ENCODE results near the gene PBXIP1. TPM values are rescaled to one million over a fixed set of nuclear protein-coding genes. Genes with fewer than 3 reads are reported as not detected.

The PBXIP1 gene
- total and polyA plus RNA-seq, 10 of the 15 experiments (the other 5 are each of a cell fraction or from before 2014, with no cell fraction given): 0.63 to 25.6 (median 15.4) TPM

DNA sequence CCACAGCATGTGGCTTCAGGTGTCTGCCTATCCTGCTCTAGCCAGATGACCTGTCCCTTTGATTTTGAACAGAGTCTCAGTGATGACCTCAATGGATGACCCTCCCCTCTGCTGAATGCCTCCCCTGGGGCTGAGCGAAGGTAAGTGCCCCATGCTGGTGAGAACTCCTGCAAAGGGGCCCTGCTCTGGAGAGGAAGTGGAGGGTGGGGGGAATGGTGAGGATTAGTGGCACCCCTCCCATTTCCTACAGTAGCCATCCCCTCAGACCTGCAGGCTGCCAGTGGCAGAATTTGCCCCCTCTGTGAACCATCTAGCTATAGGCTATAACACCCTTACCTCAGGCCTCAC, 15.7 kb downstream of the PBXIP1 start:
- Histone ChIP-seq H3K9ac (ENCODE audit: control insufficient read depth, insufficient read depth, low read length) (peak overlapping the region; percentile 98), H3K4me3 (peak overlapping the region; percentile 74), H3K27me3 (replicated peaks in 1 of 2; ENCODE audit: control insufficient read depth in 2 of 2, insufficient read depth in 2 of 2, low read length in 1 of 2) (no peaks in the 10 kb centered on the region), H3K9me3 (replicated peaks; ENCODE audit: control insufficient read depth, insufficient read depth, low read length) (no peaks in the 10 kb centered on the region; the same call in 2 of the 3 replicates), H3K36me3 (ENCODE audit: control insufficient read depth in 2 of 2, insufficient read depth in 2 of 2, low read length in 1 of 2) (no peaks in the 10 kb centered on the region), H3K79me2 (ENCODE audit: control insufficient read depth, insufficient read depth, low read length) (peaks cover 64% of the 10 kb centered on the region), H3K4me1 (ENCODE audit: control insufficient read depth, insufficient read depth, low read length) (peaks cover 71% of the 10 kb centered on the region), H3K27ac (ENCODE audit: control insufficient read depth, insufficient read depth) (peak overlapping the region; percentile 100), H3K4me2 (ENCODE audit: control insufficient read depth, insufficient read depth) (peak overlapping the region; percentile 100), H2AFZ (ENCODE audit: control insufficient read depth, low read depth, low read length) (no peak overlapping the region), H4K20me1 (ENCODE audit: control insufficient read depth, insufficient read depth) (no peaks in the 10 kb centered on the region)
- 0% methylated on average over 1 of the region's 1 CpG for WGBS (ENCODE audit: insufficient coverage, insufficient replicate concordance, low lambda C conversion rate, missing lambda C conversion rate)
- DNase-seq (ENCODE audit: low read depth, low spot score): no peak
- FAIRE-seq: no peak
- ChIA-PET POLR2A (interaction anchor here (0.5 to 2.4 kb wide), 18 partner anchors 9 to 382 kb away, joined by 3 to 18 read pairs (median 5); partner anchors contain the start of genes ADAR, EFNA4, FLAD1 and PBXIP1), CTCF (interaction anchor here (0.7 to 2.8 kb wide), 15 partner anchors 8 to 459 kb away, joined by 3 to 16 read pairs (median 4); no protein-coding TSS in a partner anchor), SMC1A (ENCODE audit: uncharacterized antibody, unreplicated experiment) (interaction anchor here (1.0 to 1.6 kb wide), 10 partner anchors 12 to 381 kb away, joined by 3 to 6 read pairs (median 4); no protein-coding TSS in a partner anchor), RAD21 (ENCODE audit: unreplicated experiment) (interaction anchor here (0.5 to 2.2 kb wide), 14 partner anchors 44 to 330 kb away, joined by 3 to 15 read pairs (median 5); partner anchors contain the start of gene KCNN3)
- intact Hi-C loops (cut with micrococcal nuclease; ENCODE audit: unreplicated experiment): no loop called here
- ATAC-seq: no peak
- no TSS peak for BruUV-seq (replicated peaks)
- in situ Hi-C loops (cut with MboI): no loop called here
- TF ChIP-seq RB1 (IDR thresholded peaks at IDR 0.05; ENCODE audit: borderline replicate concordance) (peak; percentile 19; the same call in 1 of the 2 replicates), RUNX3 (IDR thresholded peaks at IDR 0.05; ENCODE audit: low read length) (no peak), STAT1 (conservative IDR thresholded peaks at IDR 0.05) (no peak), CHD2 (IDR thresholded peaks at IDR 0.05; ENCODE audit: borderline replicate concordance, low read depth, low read length) (no peak), MYC (IDR thresholded peaks at IDR 0.05; ENCODE audit: insufficient read depth, insufficient read length, insufficient replicate concordance, low read length, severe bottlenecking) (no peak), JUNB (IDR thresholded peaks at IDR 0.05) (no peak), MEF2B (IDR thresholded peaks at IDR 0.05; ENCODE audit: partially characterized antibody, poor library complexity, severe bottlenecking) (peak; percentile 27), SPI1 (IDR thresholded peaks at IDR 0.05; ENCODE audit: borderline replicate concordance, insufficient read depth, low read depth, low read length) (peak; percentile 48; the same call in 1 of the 2 replicates), ESRRA (IDR thresholded peaks at IDR 0.05; ENCODE audit: low read length) (no peak), EED (IDR thresholded peaks at IDR 0.05; ENCODE audit: low read depth) (no peak), RAD21 (IDR thresholded peaks at IDR 0.05; ENCODE audit: insufficient read depth, low read depth, low read length) (no peak), IKZF1 (conservative IDR thresholded peaks at IDR 0.05) (0 out of 2 replicates have a peak, but pooled peaks have one; percentile 7), EGR1 (IDR thresholded peaks at IDR 0.05; ENCODE audit: borderline replicate concordance in 1 of 2, low read depth in 2 of 2, low read length in 2 of 2) (no peak), PAX5 (IDR thresholded peaks at IDR 0.05; ENCODE audit: borderline replicate concordance, low read depth, low read length) (no peak)
- TF ChIP-seq, protein P1, sequence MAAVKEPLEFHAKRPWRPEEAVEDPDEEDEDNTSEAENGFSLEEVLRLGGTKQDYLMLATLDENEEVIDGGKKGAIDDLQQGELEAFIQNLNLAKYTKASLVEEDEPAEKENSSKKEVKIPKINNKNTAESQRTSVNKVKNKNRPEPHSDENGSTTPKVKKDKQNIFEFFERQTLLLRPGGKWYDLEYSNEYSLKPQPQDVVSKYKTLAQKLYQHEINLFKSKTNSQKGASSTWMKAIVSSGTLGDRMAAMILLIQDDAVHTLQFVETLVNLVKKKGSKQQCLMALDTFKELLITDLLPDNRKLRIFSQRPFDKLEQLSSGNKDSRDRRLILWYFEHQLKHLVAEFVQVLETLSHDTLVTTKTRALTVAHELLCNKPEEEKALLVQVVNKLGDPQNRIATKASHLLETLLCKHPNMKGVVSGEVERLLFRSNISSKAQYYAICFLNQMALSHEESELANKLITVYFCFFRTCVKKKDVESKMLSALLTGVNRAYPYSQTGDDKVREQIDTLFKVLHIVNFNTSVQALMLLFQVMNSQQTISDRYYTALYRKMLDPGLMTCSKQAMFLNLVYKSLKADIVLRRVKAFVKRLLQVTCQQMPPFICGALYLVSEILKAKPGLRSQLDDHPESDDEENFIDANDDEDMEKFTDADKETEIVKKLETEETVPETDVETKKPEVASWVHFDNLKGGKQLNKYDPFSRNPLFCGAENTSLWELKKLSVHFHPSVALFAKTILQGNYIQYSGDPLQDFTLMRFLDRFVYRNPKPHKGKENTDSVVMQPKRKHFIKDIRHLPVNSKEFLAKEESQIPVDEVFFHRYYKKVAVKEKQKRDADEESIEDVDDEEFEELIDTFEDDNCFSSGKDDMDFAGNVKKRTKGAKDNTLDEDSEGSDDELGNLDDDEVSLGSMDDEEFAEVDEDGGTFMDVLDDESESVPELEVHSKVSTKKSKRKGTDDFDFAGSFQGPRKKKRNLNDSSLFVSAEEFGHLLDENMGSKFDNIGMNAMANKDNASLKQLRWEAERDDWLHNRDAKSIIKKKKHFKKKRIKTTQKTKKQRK (IDR thresholded peaks at IDR 0.05; ENCODE audit: low read depth, low read length): no peak
